Bone marrow (tissue), 2 donors: ENCODE measurements around the gene HNRNPAB.

Source experiments
- DNase-seq, 2 donors: peaks; one replicate each; lab custom pipeline; 2025; lab: John Stamatoyannopoulos, UW

Gene HNRNPAB

GRCh38 chr5:178204182-178204934 lies at the start of gene HNRNPAB:
TSS of gene HNRNPAB (plus strand) at chr5:178204533. CDS start at chr5:178204838, 305 bp downstream.
- peak; percentile 94 to 96 for DNase-seq

- DNase-seq: no peak
Measured at GRCh38 chr5:178155065-178155464, 49.3 kb upstream of the HNRNPAB start.

GRCh38 chr5:178160176-178160575 lies 44.2 kb upstream of the HNRNPAB start:
- DNase-seq: no peak

- DNase-seq: no peak
Measured at GRCh38 chr5:178162481-178162880, 41.9 kb upstream of the HNRNPAB start.

- DNase-seq: peak; percentile 69 to 78
Measured at GRCh38 chr5:178163772-178164735, 40.3 kb upstream of the HNRNPAB start.

GRCh38 chr5:178165581-178165980 lies 38.8 kb upstream of the HNRNPAB start:
- DNase-seq: no peak

GRCh38 chr5:178170455-178170854 lies 33.9 kb upstream of the HNRNPAB start:
- no peak for DNase-seq

GRCh38 chr5:178174456-178174855 lies 29.9 kb upstream of the HNRNPAB start:
- no peak for DNase-seq

- DNase-seq: no peak
Measured at GRCh38 chr5:178176791-178177190, 27.5 kb upstream of the HNRNPAB start.

GRCh38 chr5:178177569-178177968 lies 26.8 kb upstream of the HNRNPAB start:
- DNase-seq: no peak

GRCh38 chr5:178180141-178180863 lies 24.0 kb upstream of the HNRNPAB start:
- DNase-seq: no peak

- peak in 1 of 2 donors; percentile 89 for DNase-seq
Measured at GRCh38 chr5:178182158-178182876, 22.0 kb upstream of the HNRNPAB start.

- DNase-seq: no peak
Measured at GRCh38 chr5:178186427-178186826, 17.9 kb upstream of the HNRNPAB start.

GRCh38 chr5:178187014-178187413 lies 17.3 kb upstream of the HNRNPAB start, which contains the start of gene GMCL2:
TSS of gene GMCL2 (minus strand) at chr5:178187371. CDS start at chr5:178187299, 72 bp downstream.
- DNase-seq: no peak

- no peak for DNase-seq
Measured at GRCh38 chr5:178189433-178189832, 14.9 kb upstream of the HNRNPAB start.

GRCh38 chr5:178191661-178192060 lies 12.7 kb upstream of the HNRNPAB start:
- DNase-seq: no peak

- no peak for DNase-seq
Measured at GRCh38 chr5:178192244-178192643, 12.1 kb upstream of the HNRNPAB start.

- no peak for DNase-seq
Measured at GRCh38 chr5:178192787-178193186, 11.5 kb upstream of the HNRNPAB start.

- no peak for DNase-seq
Measured at GRCh38 chr5:178193251-178193809, 11.0 kb upstream of the HNRNPAB start.

GRCh38 chr5:178194026-178194425 lies 10.3 kb upstream of the HNRNPAB start:
- peak in 1 of 2 donors; percentile 31 for DNase-seq

- no peak for DNase-seq
Measured at GRCh38 chr5:178196281-178196812, 8.0 kb upstream of the HNRNPAB start.
